ENCODE measurements around the gene SH3PXD2A.

GRCh38 chr10:103768345-103768744, 87.0 kb downstream of the SH3PXD2A start:
- TF ChIP-seq POLR2AphosphoS5 (IDR thresholded peaks at IDR 0.05; ENCODE audit: low read depth, low read length) (no peak), TAF1 (IDR thresholded peaks at IDR 0.05; ENCODE audit: low read depth, low read length) (no peak), POLR2A (IDR thresholded peaks at IDR 0.05; ENCODE audit: low read depth, low read length) (no peak)

All from GM12891 (cell line).